Measurements from ENCODE around the gene CRK. TPM values are rescaled to one million over a fixed set of nuclear protein-coding genes. Genes with fewer than 3 reads are reported as not detected.

CRK gene
- 10 to 100 TPM; 65.4 to 84.0 TPM for total RNA-seq
- 10 to 100 TPM; 51.0 to 61.3 (median 54.4) TPM for polyA plus RNA-seq (ENCODE audit: insufficient read length in 6 of 6)
- long read RNA-seq, donor 1, transcript CRK-201 (3 exons, 3,880 nt) = major isoform, 14 of 31 reads
- long read RNA-seq, donor 1, transcript CRK-202 (3 exons, 3,675 nt) = minor isoform, 10 of 31 reads
- long read RNA-seq, donor 1, partial matches to known transcripts = 7 of 31 reads
- long read RNA-seq, donor 1, other reads (novel, unspliced or antisense) = 0 of 31 reads
- long read RNA-seq, donor 2, transcript CRK-201 (3 exons, 3,880 nt) = major isoform, 14 of 33 reads
- long read RNA-seq, donor 2, transcript CRK-202 (3 exons, 3,675 nt) = minor isoform, 12 of 33 reads
- long read RNA-seq, donor 2, partial matches to known transcripts = 7 of 33 reads
- long read RNA-seq, donor 2, other reads (novel, unspliced or antisense) = 0 of 33 reads
- long read RNA-seq, donor 3, transcript CRK-201 (3 exons, 3,880 nt) = major isoform, 14 of 21 reads
- long read RNA-seq, donor 3, transcript CRK-202 (3 exons, 3,675 nt) = minor isoform, 7 of 21 reads
- long read RNA-seq, donor 3, partial matches to known transcripts = 0 of 21 reads
- long read RNA-seq, donor 3, other reads (novel, unspliced or antisense) = 0 of 21 reads
- long read RNA-seq, donor 4, transcript CRK-201 (3 exons, 3,880 nt) = major isoform, 5 of 14 reads
- long read RNA-seq, donor 4, partial matches to known transcripts = 0 of 14 reads
- long read RNA-seq, donor 4, other reads (novel, unspliced or antisense) = 5 of 14 reads
- long read RNA-seq, donor 5, transcript CRK-201 (3 exons, 3,880 nt) = major isoform, 13 of 24 reads
- long read RNA-seq, donor 5, transcript CRK-202 (3 exons, 3,675 nt) = minor isoform, 11 of 24 reads
- long read RNA-seq, donor 5, partial matches to known transcripts = 0 of 24 reads
- long read RNA-seq, donor 5, other reads (novel, unspliced or antisense) = 0 of 24 reads
- long read RNA-seq, donor 6, partial matches to known transcripts = 0 of 7 reads
- long read RNA-seq, donor 6, other reads (novel, unspliced or antisense) = 0 of 7 reads
- long read RNA-seq, donor 7, partial matches to known transcripts = 0 of 5 reads
- long read RNA-seq, donor 7, other reads (novel, unspliced or antisense) = 0 of 5 reads
- long read RNA-seq, donor 8, transcript CRK-201 (3 exons, 3,880 nt) = major isoform, 16 of 88 reads
- long read RNA-seq, donor 8, transcript CRK-202 (3 exons, 3,675 nt) = minor isoform, 9 of 88 reads
- long read RNA-seq, donor 8, partial matches to known transcripts = 63 of 88 reads
- long read RNA-seq, donor 8, other reads (novel, unspliced or antisense) = 0 of 88 reads
- long read RNA-seq, donor 9 = 0 reads
- long read RNA-seq, donor 10, transcript CRK-201 (3 exons, 3,880 nt) = minor isoform, 17 of 47 reads
- long read RNA-seq, donor 10, transcript CRK-202 (3 exons, 3,675 nt) = major isoform, 26 of 47 reads
- long read RNA-seq, donor 10, partial matches to known transcripts = 2 of 47 reads
- long read RNA-seq, donor 10, other reads (novel, unspliced or antisense) = 2 of 47 reads
- long read RNA-seq, donor 11 = 0 reads
- long read RNA-seq, donor 12, transcript CRK-202 (3 exons, 3,675 nt) = minor isoform, 7 of 18 reads
- long read RNA-seq, donor 12, transcript CRK-201 (3 exons, 3,880 nt) = major isoform, 11 of 18 reads
- long read RNA-seq, donor 12, partial matches to known transcripts = 0 of 18 reads
- long read RNA-seq, donor 12, other reads (novel, unspliced or antisense) = 0 of 18 reads

DNA sequence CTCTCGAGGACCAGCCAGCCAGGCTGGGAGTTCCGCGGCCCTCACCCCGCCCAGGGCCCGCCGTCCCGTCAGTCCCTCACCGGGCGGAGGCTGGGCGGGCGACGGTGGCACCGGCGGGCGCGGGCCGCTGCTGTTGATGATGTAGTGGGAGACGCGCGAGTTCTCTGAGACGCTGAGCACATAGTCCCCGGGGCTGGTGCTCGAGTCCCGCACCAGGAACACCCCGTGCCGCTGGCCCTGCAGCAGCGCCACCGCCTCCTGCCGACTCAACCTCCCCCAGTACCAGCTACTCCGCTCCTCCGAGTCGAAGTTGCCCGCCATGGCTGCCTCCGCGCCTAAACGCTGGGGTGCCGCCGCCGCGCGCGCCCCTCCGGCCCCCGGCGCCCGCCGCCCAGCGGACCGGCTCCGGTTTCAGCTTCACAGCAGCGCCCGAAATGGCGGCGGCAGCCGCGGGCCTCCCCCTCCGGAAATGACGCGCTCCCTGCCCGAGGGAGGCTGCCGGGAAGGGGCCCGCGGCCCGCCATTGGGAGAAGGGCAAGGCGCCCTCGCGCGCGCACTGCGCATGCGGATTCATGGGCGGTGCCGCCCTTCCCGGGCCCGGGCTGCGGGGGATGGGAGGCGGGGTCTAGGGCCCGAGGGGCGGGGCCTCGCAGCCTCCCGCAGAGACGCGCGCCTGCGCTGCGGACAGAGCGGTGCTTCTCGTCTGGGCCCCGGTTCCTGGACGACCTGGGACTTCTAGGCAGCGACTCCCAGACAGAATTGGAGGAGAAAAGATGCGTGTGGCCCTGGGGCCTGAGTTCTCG lies at the start of gene CRK:
CRK (minus strand) TSS at position 436 of the 803 bp plus-strand sequence; CDS start at position 321, 115 bp downstream.
- peaks cover 36 to 63% of the 10 kb centered on the region in 2 donors for H3K4me1 ChIP-seq
- peak within 1 kb of the TSS; percentile 93 to 100 for H3K4me3 ChIP-seq
- peaks cover 0 to 13% of the 10 kb centered on the region in 2 donors for H3K36me3 ChIP-seq
- intact Hi-C loops (cut with DNase I) = loop anchor here in 1 of 2 donors (10.0 kb wide), 1 partner anchor 169 kb away; the partner anchor contains the start of gene SLC43A2
- ATAC-seq = peak; percentile 95
- peak within 1 kb of the TSS; percentile 95 to 98 for H3K27ac ChIP-seq
- TF ChIP-seq, protein P1, sequence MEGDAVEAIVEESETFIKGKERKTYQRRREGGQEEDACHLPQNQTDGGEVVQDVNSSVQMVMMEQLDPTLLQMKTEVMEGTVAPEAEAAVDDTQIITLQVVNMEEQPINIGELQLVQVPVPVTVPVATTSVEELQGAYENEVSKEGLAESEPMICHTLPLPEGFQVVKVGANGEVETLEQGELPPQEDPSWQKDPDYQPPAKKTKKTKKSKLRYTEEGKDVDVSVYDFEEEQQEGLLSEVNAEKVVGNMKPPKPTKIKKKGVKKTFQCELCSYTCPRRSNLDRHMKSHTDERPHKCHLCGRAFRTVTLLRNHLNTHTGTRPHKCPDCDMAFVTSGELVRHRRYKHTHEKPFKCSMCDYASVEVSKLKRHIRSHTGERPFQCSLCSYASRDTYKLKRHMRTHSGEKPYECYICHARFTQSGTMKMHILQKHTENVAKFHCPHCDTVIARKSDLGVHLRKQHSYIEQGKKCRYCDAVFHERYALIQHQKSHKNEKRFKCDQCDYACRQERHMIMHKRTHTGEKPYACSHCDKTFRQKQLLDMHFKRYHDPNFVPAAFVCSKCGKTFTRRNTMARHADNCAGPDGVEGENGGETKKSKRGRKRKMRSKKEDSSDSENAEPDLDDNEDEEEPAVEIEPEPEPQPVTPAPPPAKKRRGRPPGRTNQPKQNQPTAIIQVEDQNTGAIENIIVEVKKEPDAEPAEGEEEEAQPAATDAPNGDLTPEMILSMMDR (IDR thresholded peaks at IDR 0.05) = peak in 1 of 2 donors; percentile 13
- no peaks in the 10 kb centered on the region for H3K9me3 ChIP-seq
- DNase-seq = peak; percentile 96 to 100 (median 98)
- H3K27me3 ChIP-seq = peaks cover 0 to 9% of the 10 kb centered on the region in 2 donors

DNA sequence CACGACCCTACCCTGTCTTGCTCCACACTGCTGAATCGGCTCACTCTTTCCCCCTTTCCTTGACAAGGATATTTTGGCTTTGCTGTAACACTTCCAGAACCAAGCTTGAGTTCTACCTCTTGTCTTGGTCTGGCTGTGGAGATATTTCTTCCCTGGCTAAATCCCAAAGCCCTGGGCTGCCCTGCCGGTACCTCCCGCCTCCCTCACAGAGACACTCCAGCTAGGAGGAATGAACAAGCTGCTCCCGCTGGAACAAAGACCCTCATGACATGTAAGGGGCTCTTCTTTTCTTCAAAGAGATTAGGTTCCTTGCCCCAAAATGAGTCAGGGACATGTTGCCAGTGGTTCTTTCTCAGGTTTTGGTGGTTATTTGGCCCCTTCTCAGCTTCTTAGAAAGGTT lies 49.6 kb upstream of the CRK start:
- no peaks in the 10 kb centered on the region for H3K9me3 ChIP-seq
- TF ChIP-seq, protein P1 (IDR thresholded peaks at IDR 0.05) = no peak
- peaks cover 0 to 24% of the 10 kb centered on the region in 2 donors for H3K4me1 ChIP-seq
- no peak for DNase-seq
- no peak overlapping the region for H3K4me3 ChIP-seq
- peaks cover 0 to 67% of the 10 kb centered on the region in 2 donors for H3K36me3 ChIP-seq
- H3K27me3 ChIP-seq = no peaks in the 10 kb centered on the region
- H3K27ac ChIP-seq = no peak overlapping the region
- no peak for ATAC-seq
- intact Hi-C loops (cut with DNase I) = no loop called here

DNA sequence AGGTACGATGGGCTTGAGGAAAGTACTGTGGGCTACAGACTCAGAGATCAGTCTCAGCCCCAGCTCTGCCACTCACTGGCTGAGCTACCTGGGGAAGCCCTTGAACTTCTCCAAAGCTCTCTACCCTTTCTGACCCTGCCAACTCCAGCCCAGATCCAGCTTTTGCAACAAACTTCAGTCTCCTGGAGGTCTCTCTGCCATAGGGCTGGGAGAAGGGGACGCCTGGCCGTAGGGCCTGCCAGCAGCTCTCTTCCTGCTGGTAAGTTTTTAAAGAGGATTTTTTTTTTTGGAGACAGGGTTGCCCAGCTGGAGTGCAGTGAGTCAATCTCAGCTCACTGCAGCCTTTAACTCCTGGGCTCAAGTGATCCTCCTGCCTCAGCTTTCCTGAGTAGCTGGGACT lies 48.8 kb upstream of the CRK start:
- ATAC-seq (no peak), DNase-seq (no peak)
- H3K27ac ChIP-seq = no peak overlapping the region
- peaks cover 0 to 17% of the 10 kb centered on the region in 2 donors for H3K4me1 ChIP-seq
- TF ChIP-seq, protein P1 (IDR thresholded peaks at IDR 0.05) = no peak
- no peaks in the 10 kb centered on the region for H3K9me3 ChIP-seq
- peaks cover 0 to 60% of the 10 kb centered on the region in 2 donors for H3K36me3 ChIP-seq
- intact Hi-C loops (cut with DNase I) = no loop called here
- no peak overlapping the region for H3K4me3 ChIP-seq
- H3K27me3 ChIP-seq = no peaks in the 10 kb centered on the region

DNA sequence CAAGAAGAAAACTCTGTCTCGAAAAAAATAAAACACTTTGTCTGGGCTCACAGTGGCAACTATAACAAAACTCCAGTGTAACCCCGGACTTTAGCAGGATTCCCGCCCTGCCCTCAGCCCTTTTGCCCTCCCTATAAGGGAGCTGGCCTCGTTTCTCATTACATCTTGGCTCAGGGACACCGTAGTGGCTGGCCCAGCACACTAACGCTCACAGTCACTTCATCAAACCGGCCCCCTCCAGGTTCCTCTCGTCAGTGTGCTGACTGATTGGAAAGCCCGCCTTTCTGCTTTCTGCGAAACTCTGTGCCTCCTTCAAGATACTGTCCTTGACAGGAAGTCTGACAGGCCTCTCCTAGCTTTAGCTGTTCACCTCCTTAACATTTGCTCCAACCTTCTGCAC lies 47.7 kb upstream of the CRK start:
- Histone ChIP-seq H3K9me3 (no peaks in the 10 kb centered on the region), H3K36me3 (peaks cover 0 to 51% of the 10 kb centered on the region in 2 donors), H3K4me3 (no peak overlapping the region), H3K4me1 (peaks cover 0 to 9% of the 10 kb centered on the region in 2 donors), H3K27me3 (no peaks in the 10 kb centered on the region), H3K27ac (no peak overlapping the region)
- ATAC-seq (no peak), DNase-seq (peak in 2 of 4 donors; percentile 46 to 68)
- intact Hi-C loops (cut with DNase I) = no loop called here
- TF ChIP-seq, protein P1 (IDR thresholded peaks at IDR 0.05) = no peak
